ENCODE measurements around the gene BRPF1. TPM values are rescaled to one million over a fixed set of nuclear protein-coding genes. Genes with fewer than 3 reads are reported as not detected.

The BRPF1 gene
- total and polyA plus RNA-seq, 2 experiments from 2014 or later: 9.3 to 10.7 TPM

DNA sequence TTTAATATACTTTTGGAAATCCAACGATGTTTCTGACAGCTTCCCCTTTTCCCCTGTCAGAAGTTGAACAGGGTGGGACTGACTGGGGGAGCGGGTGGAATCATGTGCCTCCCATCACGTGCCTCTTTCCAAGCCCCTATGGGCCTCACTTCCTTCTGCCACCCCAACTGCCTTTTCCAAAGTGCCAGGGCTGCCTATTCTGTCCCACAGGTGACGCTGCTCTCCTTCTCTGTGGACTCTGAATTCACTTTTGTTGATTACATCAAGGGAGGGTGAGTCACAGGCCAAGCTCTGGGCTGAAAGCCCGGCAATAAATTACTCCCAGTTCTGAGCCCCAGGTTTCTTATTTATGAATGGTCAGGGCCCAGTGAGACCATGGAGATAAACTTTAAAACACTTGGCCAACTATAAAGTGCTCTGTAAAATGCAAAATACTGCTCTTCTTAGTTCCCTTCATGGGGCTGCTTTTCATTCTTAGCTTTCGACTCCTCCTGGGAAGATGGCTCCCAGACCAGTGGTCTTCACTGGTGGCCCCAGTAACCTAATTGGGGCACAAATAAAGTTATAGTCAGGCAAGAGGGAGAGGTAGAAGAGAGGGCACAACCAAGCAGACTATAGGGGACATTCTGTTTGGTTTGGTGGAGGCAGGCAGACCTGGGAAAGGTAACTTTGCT, 15.6 kb upstream of the BRPF1 start:
- Histone ChIP-seq H3K27me3 (no peaks in the 10 kb centered on the region), H3K9me2 (replicated peaks; ENCODE audit: insufficient read depth) (no peaks in the 10 kb centered on the region), H3K36me3 (replicated peaks; ENCODE audit: insufficient read depth, low read depth) (no peaks in the 10 kb centered on the region), H4K20me1 (ENCODE audit: insufficient read depth, poor library complexity, severe bottlenecking) (no peaks in the 10 kb centered on the region), H3K79me2 (no peaks in the 10 kb centered on the region), H3K9me3 (ENCODE audit: low read depth) (no peaks in the 10 kb centered on the region), H3K4me3 (no peak overlapping the region), H2AFZ (peak overlapping the region; percentile 22), H3K4me2 (peak overlapping the region; percentile 13), H3K27ac (peak overlapping the region; percentile 71), H3K4me1 (ENCODE audit: insufficient read depth) (peaks cover 6% of the 10 kb centered on the region)
- WGBS (ENCODE audit: low lambda C conversion rate, missing lambda C conversion rate): 58% methylated on average over 6 of the region's 6 CpGs
- peak; percentile 90 for DNase-seq (ENCODE audit: low spot score)
- TF ChIP-seq EZH2phosphoT487 (IDR thresholded peaks at IDR 0.05; ENCODE audit: low read depth, severe bottlenecking, unreplicated experiment): no peak
- TF ChIP-seq EZH2 (IDR thresholded peaks at IDR 0.05; ENCODE audit: borderline replicate concordance): no peak
- TF ChIP-seq, protein P1, sequence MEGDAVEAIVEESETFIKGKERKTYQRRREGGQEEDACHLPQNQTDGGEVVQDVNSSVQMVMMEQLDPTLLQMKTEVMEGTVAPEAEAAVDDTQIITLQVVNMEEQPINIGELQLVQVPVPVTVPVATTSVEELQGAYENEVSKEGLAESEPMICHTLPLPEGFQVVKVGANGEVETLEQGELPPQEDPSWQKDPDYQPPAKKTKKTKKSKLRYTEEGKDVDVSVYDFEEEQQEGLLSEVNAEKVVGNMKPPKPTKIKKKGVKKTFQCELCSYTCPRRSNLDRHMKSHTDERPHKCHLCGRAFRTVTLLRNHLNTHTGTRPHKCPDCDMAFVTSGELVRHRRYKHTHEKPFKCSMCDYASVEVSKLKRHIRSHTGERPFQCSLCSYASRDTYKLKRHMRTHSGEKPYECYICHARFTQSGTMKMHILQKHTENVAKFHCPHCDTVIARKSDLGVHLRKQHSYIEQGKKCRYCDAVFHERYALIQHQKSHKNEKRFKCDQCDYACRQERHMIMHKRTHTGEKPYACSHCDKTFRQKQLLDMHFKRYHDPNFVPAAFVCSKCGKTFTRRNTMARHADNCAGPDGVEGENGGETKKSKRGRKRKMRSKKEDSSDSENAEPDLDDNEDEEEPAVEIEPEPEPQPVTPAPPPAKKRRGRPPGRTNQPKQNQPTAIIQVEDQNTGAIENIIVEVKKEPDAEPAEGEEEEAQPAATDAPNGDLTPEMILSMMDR (IDR thresholded peaks at IDR 0.05; ENCODE audit: poor library complexity): peak; percentile 74

DNA sequence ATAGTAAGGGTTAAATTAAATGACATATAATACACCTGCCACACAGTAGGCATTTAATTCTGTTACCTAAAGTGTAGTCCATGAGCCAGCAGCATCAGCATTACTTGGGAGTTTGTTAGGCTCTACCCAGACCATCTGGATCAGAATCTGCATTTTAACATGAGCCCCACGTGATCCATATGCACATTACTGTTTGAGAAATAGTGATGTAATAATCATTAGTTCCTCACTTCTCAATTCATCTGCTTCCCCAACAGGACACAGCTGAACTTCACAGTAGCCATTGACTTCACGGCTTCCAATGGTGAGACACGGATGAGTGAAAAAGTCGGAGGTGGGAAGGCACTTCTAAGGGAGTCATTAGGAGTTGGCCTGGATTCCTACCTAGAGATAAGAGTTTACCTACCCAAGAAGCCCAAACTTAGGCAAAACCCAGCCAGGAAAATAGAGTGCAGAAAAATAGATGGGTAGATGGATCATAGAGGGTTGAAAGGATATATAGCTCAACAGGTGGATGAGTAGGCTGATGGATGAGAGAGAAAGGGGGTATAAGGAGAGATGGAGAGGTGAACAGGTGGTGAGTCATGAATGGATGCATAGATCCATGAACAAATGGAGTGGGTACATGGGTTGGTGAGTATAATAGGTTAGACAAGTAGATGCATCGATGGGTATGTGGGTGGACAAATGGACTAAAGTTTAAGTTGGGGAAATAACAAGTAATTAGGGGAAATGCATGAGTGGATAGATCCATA, 14.6 kb upstream of the BRPF1 start:
- Histone ChIP-seq H2AFZ (no peak overlapping the region), H3K27ac (no peak overlapping the region), H3K4me1 (ENCODE audit: insufficient read depth) (peaks cover 6% of the 10 kb centered on the region), H3K9me2 (replicated peaks; ENCODE audit: insufficient read depth) (no peaks in the 10 kb centered on the region), H4K20me1 (ENCODE audit: insufficient read depth, poor library complexity, severe bottlenecking) (no peaks in the 10 kb centered on the region), H3K27me3 (no peaks in the 10 kb centered on the region), H3K4me3 (no peak overlapping the region), H3K9me3 (ENCODE audit: low read depth) (no peaks in the 10 kb centered on the region), H3K79me2 (no peaks in the 10 kb centered on the region), H3K36me3 (replicated peaks; ENCODE audit: insufficient read depth, low read depth) (no peaks in the 10 kb centered on the region), H3K4me2 (no peak overlapping the region)
- WGBS (ENCODE audit: low lambda C conversion rate, missing lambda C conversion rate): 91% methylated on average over 5 of the region's 5 CpGs
- TF ChIP-seq EZH2phosphoT487 (IDR thresholded peaks at IDR 0.05; ENCODE audit: low read depth, severe bottlenecking, unreplicated experiment): no peak
- TF ChIP-seq, protein P1 (IDR thresholded peaks at IDR 0.05; ENCODE audit: poor library complexity): no peak
- no peak for TF ChIP-seq EZH2 (IDR thresholded peaks at IDR 0.05; ENCODE audit: borderline replicate concordance)
- DNase-seq (ENCODE audit: low spot score): no peak

DNA sequence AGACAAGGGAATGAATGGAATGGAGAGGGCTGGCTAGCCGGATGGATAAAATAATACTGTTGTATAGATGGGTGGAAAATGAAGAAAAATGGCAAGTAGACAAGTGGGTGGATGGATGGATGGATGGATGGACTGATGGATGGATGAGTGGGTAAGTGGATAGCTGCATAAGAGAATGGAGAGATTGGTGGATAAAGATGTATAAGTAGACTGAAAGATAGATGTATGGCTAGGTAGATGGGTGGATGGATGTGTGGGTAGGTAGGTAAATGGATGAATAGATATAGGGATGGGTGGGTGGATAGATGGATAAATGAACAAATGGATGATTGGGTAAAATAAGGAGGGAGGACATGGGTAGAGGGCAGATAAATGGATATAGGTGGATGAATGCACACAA, 14.0 kb upstream of the BRPF1 start:
- H3K4me1 ChIP-seq (ENCODE audit: insufficient read depth): peaks cover 6% of the 10 kb centered on the region

More for the DNA sequence above, 14.0 kb upstream of the BRPF1 start:
- no peak overlapping the region for H3K27ac ChIP-seq
- no peaks in the 10 kb centered on the region for H3K9me2 ChIP-seq (replicated peaks; ENCODE audit: insufficient read depth)
- H3K9me3 ChIP-seq (ENCODE audit: low read depth): no peaks in the 10 kb centered on the region
- H3K36me3 ChIP-seq (replicated peaks; ENCODE audit: insufficient read depth, low read depth): no peaks in the 10 kb centered on the region
- DNase-seq (ENCODE audit: low spot score): no peak
- H3K4me2 ChIP-seq: no peak overlapping the region
- H3K79me2 ChIP-seq: no peaks in the 10 kb centered on the region
- H4K20me1 ChIP-seq (ENCODE audit: insufficient read depth, poor library complexity, severe bottlenecking): no peaks in the 10 kb centered on the region
- TF ChIP-seq, protein P1 (IDR thresholded peaks at IDR 0.05; ENCODE audit: poor library complexity): no peak
- no peak for TF ChIP-seq EZH2 (IDR thresholded peaks at IDR 0.05; ENCODE audit: borderline replicate concordance)
- TF ChIP-seq EZH2phosphoT487 (IDR thresholded peaks at IDR 0.05; ENCODE audit: low read depth, severe bottlenecking, unreplicated experiment): no peak
- WGBS (ENCODE audit: low lambda C conversion rate, missing lambda C conversion rate): 81% methylated on average over 1 of the region's 1 CpG
- no peak overlapping the region for H2AFZ ChIP-seq
- H3K4me3 ChIP-seq: no peak overlapping the region
- H3K27me3 ChIP-seq: no peaks in the 10 kb centered on the region

Measured in hepatocyte (in vitro differentiated cells).